ENCODE results near the gene OBP2A.

GRCh38 chr9:135570456-135570855, 24.5 kb downstream of the OBP2A start:
- no peak for TF ChIP-seq CTCF (IDR thresholded peaks at IDR 0.05; ENCODE audit: low read depth, low read length)
- TF ChIP-seq EZH2phosphoT487 (IDR thresholded peaks at IDR 0.05; ENCODE audit: low read depth), result no peak

All from OCI-LY3 (cell line).